Measurements from ENCODE around the gene BRINP3.

DNA sequence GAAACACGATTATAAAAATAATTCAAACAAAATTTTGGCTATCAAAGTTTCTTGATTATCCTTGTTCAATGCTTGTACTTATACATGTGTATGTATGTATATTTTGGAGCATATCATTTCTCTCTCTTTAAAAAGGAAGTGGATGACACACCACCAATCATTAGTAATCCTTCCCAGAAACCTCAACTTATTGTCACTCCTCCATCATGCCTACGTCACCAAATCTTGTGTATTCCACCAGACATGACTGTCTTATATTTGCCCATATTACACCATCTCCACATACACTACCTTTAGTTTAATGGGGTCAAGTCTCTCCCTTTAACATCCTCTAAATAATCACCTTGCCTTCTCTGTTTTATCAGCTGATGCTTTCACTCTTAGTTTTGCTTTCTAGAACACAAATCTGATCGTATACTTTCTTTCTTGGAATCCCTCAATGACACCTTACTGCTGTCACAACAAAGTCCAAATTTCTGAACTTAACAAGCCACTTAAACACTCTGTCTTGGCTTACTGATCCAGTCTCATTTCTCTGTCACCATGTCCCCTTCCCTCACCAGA is 124.0 kb downstream of the BRINP3 start:
- no peak for TF ChIP-seq POLR2A (IDR thresholded peaks at IDR 0.05; ENCODE audit: low read depth, low read length)
- no peak for TF ChIP-seq POU2F2 (IDR thresholded peaks at IDR 0.05; ENCODE audit: low read depth, low read length)
- no peak for TF ChIP-seq PAX5 (IDR thresholded peaks at IDR 0.05; ENCODE audit: insufficient read depth, low read length, severe bottlenecking)
- TF ChIP-seq POLR2AphosphoS5 (IDR thresholded peaks at IDR 0.05; ENCODE audit: low read depth, low read length): no peak
- TF ChIP-seq SPI1 (IDR thresholded peaks at IDR 0.05; ENCODE audit: low read depth, low read length): no peak
- no peak for TF ChIP-seq TAF1 (IDR thresholded peaks at IDR 0.05; ENCODE audit: low read depth, low read length)
